Germinal center (tissue), 1 donor: ENCODE measurements around the gene MYL5.
"Not testable (repeated sequence)": the region's sequence is repeated elsewhere in the genome, so short reads cannot be mapped to it uniquely, and the experiment has no call there.

Experiments used
- DNase-seq: peaks from one replicate; pipeline ENCODE4 v3.0.0; 2012; ENCODE audit warnings: mixed read lengths, low spot score

MYL5 gene

GRCh38 chr4:636628-637159 lies 37.6 kb upstream of the MYL5 start:
- DNase-seq = no peak

DNA sequence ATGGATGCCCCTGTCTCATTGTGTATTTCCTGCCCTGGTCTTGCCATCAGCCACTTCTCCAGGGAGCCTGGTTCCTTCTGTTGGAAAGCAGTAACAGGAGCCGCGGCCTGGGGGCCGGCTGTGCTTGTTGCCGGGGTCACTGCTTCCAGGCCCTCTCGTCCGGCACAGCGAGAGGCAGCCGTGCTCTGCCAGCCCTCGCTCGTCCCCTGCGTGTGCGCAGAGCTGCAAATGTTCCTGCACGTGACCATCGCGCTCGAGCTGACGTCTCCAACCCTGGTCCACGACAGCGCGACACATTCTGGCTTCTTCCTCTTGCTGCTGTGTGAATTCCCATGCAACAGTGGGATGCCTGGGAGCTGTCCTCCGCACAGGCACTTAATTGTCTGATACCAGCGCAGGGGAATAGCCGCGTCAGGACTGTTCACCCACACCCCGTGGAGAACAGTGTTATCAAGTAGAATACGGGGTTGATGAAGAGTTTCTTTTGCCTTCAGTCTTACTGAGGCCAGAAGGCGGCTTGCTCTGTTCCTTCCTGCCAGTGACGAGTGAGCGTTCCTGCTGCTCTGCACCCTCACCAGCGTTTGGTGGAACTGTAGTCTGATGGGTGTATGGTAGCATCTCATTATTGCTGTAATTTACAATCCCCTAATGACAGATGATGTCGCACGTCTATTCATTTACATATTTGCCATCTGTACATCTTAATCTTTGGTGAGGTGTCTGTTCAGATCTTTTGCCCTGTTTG lies 36.6 kb upstream of the MYL5 start:
- no peak for DNase-seq

DNA sequence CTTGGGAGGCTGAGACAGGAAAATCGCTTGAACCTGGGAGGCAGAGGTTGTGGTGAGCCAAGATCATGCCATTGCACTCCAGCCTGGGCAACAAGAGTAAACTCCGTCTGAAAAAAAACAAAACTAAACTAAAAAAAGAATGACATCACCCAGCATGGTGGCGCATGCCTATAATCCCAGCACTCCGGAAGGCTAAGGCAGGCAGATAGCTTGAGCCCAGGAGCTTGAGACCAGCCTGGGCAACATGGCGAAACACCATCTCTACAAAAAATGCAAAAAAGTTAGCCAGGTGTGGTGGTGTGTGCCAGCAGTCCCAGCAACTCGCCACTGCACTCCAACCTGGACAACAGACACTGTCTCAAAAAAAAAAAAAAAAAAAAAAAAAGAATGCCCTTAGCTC lies 32.0 kb upstream of the MYL5 start:
- not testable (repeated sequence) for DNase-seq

- no peak for DNase-seq
Observed at GRCh38 chr4:646460-646859, 27.9 kb upstream of the MYL5 start.

DNA sequence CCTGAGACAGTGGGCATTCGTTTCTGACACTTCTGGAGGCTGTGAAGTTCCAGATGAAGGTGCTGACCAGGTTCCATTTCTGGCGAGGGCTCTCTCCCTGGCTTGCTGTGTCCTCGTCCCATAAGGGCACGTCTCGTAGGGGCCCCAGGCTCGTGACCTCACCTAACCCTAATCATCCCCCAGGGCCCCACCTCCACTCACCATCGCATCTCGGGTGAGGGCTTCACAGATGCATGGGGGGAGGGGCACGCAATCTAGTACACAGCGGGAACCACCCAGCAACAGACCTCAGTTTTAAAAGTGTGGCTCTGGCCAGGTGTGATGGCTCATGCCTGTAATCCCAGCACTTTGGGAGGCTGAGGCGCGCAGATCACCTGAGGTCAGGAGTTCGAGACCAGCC lies 26.9 kb upstream of the MYL5 start:
- DNase-seq = no peak

GRCh38 chr4:648579-649292 lies 25.6 kb upstream of the MYL5 start:
- no peak for DNase-seq

- DNase-seq = no peak
Observed at GRCh38 chr4:649293-649625, 25.1 kb upstream of the MYL5 start.

GRCh38 chr4:649751-650310 lies 24.5 kb upstream of the MYL5 start:
- DNase-seq = no peak

DNA sequence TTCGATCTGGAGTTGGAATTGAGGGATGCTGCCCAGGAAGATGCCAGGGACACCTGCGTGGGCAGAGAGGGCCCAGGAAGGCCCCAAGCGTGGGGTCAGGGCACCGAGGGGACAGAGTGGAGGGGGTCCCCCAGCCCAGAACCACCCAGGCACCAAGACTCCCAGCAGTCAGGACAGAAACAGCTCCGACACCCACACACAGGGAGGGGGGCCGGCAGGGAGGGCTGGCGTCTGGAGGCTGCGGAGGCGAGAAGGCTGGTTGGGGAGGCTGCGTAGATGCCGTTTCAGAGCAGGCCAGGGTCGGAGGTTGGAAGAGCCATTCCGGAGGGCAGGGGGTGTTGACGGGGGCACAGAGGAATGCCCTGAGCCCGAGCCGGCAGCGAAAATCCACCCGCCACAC lies 23.9 kb upstream of the MYL5 start:
- DNase-seq = no peak

DNA sequence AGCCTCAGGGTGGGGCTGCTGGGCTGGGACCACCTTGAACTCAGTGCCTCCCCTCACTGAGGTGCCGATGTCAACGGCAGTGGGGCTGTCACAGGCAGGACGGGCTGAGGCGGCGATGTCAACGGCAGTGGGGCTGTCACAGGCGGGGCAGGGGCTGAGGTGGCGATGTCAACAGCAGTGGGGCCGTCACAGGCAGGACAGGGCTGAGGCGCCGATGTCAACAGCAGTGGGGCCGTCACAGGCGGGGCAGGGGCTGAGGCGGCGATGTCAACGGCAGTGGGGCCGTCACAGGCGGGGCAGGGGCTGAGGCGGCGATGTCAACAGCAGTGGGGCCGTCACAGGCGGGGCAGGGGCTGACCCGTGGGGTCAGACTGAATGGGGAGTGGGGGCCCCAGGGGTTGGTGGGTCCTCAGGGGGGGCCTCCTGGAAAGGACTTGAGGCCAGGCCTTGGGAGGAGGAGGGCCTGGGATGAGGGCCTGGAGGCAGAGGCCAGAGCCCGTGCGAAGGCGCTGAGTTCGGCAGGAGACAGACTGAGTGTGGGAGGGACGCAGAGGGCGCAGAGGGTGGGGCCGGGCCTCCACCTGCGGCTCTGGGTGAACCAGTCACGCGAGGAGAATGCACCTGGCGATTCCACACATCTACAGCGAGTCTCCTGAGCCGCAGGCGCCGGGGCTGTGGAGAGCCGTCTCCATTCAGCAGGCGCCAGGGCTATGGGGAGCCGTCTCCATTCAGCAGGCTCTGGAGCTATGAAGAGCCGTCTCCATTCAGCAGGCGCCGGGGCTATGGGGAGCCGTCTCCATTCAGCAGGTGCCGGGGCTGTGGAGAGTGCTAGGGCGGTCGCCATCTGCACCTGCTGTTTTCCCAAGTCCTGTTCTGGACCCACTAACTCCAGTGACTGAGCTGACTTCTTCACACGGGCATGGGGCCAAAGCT lies 23.1 kb upstream of the MYL5 start:
- no peak for DNase-seq

DNA sequence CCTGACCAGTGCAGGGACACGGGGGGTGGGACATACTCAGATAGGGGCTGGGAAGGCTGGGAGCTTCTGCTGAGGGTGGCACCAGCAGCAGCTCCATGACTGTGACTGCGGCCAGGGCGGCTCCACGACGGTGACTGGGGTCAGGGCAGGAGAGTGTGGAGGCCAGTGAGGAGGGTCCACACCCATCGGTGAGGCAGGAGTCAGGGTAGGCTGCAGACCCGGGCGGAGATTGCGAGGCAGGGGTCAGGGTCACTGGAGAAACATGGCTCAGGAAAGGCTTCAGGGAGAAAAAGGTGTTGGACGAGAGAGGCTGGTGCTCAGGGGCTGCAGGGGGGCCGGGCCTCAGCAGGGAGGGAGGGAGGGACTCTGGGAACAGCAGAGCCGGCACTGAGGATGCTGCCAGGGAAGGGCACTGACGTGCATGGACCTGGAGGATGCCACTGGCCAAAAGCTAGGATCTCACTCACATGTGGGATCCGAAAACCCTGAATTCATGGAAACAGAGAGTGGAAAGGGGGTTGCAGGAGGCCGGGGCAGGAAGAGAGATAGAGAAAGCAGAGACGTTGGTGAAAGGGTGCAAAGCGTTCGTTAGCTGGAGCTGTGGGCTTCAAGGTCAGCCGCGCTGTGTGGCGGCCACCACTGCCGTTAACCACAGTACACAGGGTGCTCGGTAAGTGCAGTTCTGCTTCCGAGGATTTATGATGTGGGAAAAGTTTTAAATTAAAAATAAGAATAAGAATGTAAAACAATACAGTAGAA lies 22.3 kb upstream of the MYL5 start:
- DNase-seq = no peak

DNA sequence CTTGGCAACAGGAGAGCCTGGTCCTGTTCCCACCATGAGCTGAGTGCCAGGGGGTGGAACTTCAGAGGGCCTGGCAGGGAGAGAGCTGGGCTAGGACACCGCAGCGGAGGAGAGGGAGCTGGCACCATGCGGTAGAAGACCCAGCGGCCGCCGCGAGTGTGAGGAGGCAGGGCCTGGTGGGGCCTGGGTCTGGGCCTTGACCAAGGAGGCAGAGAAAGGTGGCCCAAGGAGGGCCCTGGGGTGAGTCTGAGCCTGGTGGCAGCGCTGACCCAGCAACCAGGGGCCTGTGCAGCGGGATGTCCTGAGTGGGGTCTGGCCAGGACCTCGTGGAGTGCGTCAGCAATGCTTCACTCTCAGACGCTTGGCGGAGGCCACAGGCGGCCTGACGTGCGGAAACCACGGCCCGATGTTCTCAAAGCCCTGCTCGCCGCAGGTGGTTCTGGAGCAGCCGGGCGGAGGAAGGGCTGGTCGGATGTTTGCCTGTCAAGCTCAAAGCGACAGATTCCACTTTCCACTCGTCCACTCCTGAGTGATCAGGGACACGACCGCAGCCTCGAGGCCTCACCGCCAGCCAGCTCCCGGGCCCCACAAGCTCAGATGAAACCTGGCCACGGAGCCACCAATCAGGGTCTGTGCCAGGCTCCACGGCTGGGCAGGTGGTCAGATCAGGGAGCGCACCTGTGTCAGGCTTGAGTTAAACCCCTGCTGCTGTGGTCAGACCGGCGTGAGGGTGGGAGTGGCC lies 21.1 kb upstream of the MYL5 start:
- no peak for DNase-seq

DNA sequence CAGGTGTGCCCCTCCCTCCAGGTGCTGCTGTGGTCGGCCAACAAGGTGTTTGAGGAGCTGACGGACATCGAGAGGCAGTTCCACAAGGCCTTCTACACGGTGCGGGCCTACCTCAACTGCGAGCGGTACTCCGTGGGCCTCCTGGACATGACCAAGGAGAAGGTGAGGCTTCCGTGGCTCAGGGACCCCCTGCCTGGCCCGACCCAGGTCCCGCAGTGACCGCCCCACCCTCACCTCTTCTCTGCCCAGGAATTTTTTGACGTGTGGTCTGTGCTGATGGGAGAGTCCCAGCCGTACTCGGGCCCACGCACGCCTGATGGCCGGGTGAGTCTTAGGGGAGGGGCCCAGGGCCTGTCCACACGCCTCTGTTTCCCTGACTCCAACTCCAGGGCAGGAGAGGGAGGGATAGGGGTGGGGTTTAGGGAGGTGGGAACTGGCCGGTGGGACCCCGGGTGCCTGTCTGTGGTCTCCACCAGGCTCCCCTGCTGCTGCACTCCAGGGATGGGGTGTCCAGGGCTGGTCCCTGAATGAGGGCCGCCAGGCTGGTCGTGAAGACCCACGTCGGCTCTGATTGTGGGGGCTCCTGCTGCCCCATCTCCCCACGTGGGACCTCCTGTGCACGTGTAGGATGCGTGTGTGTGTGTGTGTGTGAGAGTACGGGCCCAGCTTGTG lies 20.4 kb upstream of the MYL5 start:
- no peak for DNase-seq

GRCh38 chr4:654503-654845 lies 19.9 kb upstream of the MYL5 start:
- no peak for DNase-seq

- DNase-seq = no peak
Observed at GRCh38 chr4:654871-655463, 19.4 kb upstream of the MYL5 start.

DNA sequence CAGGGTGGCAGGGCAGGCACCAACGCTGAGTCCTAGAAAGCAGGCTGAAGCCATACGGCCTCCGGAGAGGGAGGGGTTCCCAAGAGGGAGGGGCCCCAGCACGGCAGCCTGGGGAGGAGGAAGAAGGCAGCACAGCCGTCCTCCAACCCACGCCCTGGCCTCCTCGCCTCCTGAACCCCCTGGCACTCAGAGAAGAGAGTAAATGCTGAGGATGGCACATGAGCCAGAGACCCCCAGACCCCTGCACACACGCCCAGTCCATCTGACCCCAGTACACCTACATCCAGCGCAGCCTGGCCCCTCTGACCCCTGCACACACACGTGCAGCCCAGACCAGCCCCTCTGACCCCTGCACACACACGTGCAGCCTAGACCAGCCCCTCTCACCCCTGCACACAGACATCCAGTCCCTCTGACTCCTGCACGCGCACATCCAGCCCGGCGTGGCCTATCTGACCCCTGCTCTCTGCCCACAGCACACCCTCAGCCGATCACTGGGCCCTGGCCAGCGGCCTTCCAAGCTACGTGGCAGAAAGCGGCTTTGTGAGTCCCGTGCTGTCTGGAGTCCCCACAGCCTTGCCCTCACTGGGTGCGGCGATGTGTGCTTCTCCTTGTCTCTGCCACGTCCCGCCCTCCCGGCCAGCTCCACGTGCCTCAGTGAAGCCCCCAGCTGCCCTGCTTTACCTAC lies 18.7 kb upstream of the MYL5 start:
- DNase-seq = no peak

- no peak for DNase-seq
Observed at GRCh38 chr4:656436-657337, 17.7 kb upstream of the MYL5 start.

DNA sequence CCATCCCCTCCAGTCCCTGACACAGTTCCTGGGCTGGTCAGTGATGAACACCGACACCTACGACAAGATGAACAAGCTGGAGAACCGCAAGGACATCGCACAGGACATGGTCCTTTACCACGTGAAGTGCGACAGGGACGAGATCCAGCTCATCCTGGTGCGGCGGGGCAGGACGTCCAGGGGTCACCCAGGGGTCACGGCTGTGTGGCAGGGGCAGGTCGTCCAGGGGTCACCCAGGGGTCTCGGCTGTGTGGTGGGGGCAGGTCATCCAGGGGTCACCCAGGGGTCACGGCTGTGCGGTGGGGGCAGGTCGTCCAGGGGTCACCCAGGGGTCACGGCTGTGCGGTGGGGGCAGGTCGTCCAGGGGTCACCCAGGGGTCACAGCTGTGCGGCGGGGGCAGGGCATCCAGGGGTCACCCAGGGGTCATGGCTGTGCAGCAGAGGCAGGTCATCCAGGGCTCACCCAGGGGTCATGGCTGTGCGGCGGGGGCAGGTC lies 17.0 kb upstream of the MYL5 start:
- no peak for DNase-seq
